Stimulated activated naive CD8-positive, alpha-beta T cell treated with anti-CD3 and anti-CD28 coated beads, Interleukin-15, amount 100 ng/mL, for 72 hours (primary cell): ENCODE data around the gene GRPEL2.

ENCODE experiments used
- ATAC-seq: fragments of 150-1000 bp; cut with Tn5 transposase; 2 replicates; pipeline ENCODE4 v1.10.0; 2021; ENCODE audit warnings: mild to moderate bottlenecking, moderate library complexity
- DNase-seq, 2 donors: peaks; one replicate each; pipeline ENCODE4 v3.0.0; 2021 to 2022
- H3K27ac Mint-ChIP-seq, 2 donors: one replicate each; pipeline ENCODE4 v1.8.0; 2022; ENCODE audit warnings: mild to moderate bottlenecking in 2 of 2, mixed read lengths in 2 of 2, moderate library complexity in 2 of 2
- H3K27me3 Mint-ChIP-seq: one replicate; pipeline ENCODE4 v1.8.0; 2022; ENCODE audit warnings: mixed read lengths
- H3K4me1 Mint-ChIP-seq: one replicate; pipeline ENCODE4 v1.8.0; 2022; ENCODE audit warnings: mild to moderate bottlenecking, mixed read lengths
- H3K4me3 Mint-ChIP-seq, 2 donors: one replicate each; pipeline ENCODE4 v1.8.0; 2022; ENCODE audit warnings: mild to moderate bottlenecking in 2 of 2, mixed read lengths in 2 of 2, moderate library complexity in 1 of 2
- H3K9me3 Mint-ChIP-seq, 2 donors: one replicate each; pipeline ENCODE4 v1.8.0; 2022; ENCODE audit warnings: mixed read lengths in 2 of 2

The GRPEL2 gene

DNA sequence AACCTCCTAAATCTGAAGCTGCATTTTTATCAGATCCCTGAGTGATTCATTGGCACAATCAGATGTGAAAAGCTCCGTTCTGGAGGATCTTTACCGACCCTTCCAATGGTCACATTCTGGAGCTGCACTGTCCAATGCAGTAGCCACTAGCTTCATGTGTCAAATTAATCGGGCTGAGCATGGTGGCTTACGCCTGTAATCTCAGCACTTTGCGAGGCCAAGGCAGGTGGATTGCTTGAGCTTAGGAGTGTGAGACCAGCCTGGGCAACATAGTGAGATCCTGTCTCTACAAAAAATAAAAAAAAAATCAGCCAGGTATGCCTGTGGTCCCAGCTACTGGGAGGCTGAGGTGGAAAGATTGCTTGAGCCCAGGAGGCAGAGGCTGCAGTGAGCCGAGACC is 30.1 kb downstream of the GRPEL2 start:
- ATAC-seq (no peak), DNase-seq (no peak)
- Mint-ChIP-seq H3K4me3 (no peak overlapping the region), H3K9me3 (no peaks in the 10 kb centered on the region), H3K4me1 (peaks cover 6% of the 10 kb centered on the region), H3K27ac (no peak overlapping the region), H3K27me3 (no peaks in the 10 kb centered on the region)

DNA sequence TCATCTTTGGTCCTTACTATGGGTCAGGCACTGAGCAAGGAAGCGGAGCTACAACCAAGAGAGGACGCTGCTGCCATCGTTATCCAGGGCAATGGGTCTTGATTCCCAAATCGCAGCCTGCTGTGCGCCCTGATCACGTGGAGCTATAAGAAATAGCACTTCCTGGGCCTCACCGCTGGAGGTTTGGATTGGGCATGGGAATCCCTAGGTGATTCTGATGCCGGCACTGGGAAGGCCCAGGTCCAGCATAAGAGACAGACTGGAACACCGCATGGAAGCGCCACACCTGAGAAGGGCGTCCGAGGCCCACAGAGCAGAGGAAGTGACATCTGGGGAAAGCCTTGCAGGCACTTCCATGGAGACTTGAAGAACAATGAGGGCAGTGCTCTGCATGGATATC is 30.8 kb downstream of the GRPEL2 start:
- DNase-seq: no peak
- no peak for ATAC-seq
- H3K27me3 Mint-ChIP-seq: no peaks in the 10 kb centered on the region
- no peaks in the 10 kb centered on the region for H3K9me3 Mint-ChIP-seq
- peaks cover 6% of the 10 kb centered on the region for H3K4me1 Mint-ChIP-seq
- H3K4me3 Mint-ChIP-seq: no peak overlapping the region
- no peak overlapping the region for H3K27ac Mint-ChIP-seq

DNA sequence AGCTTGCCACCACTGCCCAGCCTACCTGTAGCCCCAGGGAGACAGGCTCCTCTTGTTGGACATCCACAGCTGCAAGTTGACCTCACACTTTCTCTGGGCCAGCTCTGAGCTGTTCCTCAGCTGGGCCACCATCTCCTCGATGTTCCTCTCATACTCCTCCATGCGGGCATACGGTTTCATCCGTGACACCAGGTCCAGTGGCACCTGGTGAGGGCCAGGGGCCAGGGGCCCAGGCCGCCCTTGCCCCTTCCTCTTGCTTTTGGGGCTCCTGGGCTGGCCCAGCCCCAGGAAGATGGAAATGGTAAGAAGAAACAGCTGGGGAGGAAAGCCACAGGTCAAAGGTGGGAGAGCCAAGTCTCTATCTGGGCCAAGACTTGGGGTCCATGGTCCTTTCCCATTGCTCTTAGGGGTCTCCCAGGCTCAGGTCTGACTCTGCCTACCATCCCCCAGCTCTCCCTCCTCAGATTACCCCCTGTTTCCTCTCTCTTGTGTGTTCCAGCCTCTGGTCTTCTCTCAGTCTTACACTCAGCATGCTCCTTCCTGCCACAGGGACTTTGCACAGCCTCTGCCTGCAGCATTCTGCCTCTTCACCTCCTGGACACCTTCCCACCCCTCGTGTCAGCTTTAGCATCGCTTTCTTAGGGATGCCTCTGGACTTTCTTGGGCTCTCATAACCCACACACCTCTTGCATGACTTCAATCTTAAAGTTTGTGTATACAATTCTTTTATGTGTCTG is 31.6 kb downstream of the GRPEL2 start:
- Mint-ChIP-seq H3K27ac (no peak overlapping the region), H3K27me3 (no peaks in the 10 kb centered on the region), H3K4me1 (peaks cover 5% of the 10 kb centered on the region), H3K4me3 (no peak overlapping the region), H3K9me3 (no peaks in the 10 kb centered on the region)
- DNase-seq (no peak), ATAC-seq (no peak)

DNA sequence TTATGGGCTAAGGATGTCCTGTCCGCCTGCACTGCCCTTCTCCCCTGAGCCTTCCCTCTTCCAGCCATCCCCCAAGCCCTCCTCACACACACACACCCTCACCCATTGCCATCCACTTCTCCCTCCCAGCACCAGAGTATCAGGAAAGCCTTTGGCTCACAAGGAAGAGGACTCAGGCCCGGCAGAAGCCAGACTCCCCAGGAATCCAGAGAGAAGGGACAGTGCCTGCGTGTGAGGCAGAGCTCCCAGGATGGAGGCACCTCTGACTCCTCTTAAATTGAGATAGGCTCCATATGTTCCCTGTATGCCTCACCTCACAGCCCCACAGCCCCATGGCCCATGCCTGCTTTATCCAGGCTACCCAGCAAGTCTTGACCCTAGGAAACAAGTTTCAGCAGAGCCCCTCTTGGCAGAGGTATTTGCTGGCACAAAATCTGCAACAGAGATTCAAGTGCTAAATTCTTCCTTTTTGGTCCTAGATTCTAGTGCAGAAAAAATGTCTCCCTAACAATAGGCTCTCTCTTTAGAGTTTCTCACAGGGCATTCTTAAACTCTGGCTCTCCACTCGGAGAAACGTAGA is 33.0 kb downstream of the GRPEL2 start:
- peak overlapping the region in 1 of 2 donors; percentile 30 for H3K27ac Mint-ChIP-seq
- ATAC-seq (no peak), DNase-seq (no peak)
- no peak overlapping the region for H3K4me3 Mint-ChIP-seq
- H3K27me3 Mint-ChIP-seq: no peaks in the 10 kb centered on the region
- H3K4me1 Mint-ChIP-seq: peaks cover 9% of the 10 kb centered on the region
- H3K9me3 Mint-ChIP-seq: no peaks in the 10 kb centered on the region

DNA sequence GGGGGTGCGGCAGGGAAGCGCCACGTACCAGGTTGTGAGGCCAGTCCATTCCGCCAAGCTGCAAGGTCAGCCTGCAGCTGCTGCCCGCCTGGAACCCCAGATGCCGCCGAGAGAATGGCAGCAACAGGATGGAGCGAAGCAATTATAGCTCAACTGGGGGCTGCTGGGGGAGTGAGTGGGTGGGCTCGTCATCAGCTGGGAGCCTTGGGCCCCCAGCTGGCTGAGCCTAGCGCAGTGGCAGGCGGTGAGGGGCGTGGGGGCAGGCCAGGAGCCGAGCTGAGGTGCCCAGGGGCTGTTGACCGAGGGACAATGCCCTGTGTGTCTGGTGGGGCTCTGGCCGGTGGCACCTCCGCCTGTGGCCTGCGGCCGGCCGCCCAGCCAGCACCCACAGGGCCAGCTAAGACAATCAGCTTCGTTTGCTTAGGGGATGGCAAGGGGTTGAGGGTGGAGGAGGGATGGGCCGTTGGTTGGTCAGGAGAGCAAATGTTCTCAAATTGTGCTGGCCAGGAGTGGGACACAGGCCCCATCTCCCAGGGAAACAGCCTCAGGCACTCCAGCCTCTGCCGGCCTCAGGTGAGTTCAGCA is 34.0 kb downstream of the GRPEL2 start, which contains the start of gene IL17B:
IL17B (minus strand) TSS at position 116 of the 585 bp plus-strand sequence; CDS start at position 49, 67 bp downstream.
- DNase-seq (no peak), ATAC-seq (no peak)
- H3K27me3 Mint-ChIP-seq: no peaks in the 10 kb centered on the region
- no peak within 1 kb of the TSS for H3K4me3 Mint-ChIP-seq
- no peaks in the 10 kb centered on the region for H3K9me3 Mint-ChIP-seq
- peaks cover 9% of the 10 kb centered on the region for H3K4me1 Mint-ChIP-seq
- peak within 1 kb of the TSS in 1 of 2 donors; percentile 30 for H3K27ac Mint-ChIP-seq

DNA sequence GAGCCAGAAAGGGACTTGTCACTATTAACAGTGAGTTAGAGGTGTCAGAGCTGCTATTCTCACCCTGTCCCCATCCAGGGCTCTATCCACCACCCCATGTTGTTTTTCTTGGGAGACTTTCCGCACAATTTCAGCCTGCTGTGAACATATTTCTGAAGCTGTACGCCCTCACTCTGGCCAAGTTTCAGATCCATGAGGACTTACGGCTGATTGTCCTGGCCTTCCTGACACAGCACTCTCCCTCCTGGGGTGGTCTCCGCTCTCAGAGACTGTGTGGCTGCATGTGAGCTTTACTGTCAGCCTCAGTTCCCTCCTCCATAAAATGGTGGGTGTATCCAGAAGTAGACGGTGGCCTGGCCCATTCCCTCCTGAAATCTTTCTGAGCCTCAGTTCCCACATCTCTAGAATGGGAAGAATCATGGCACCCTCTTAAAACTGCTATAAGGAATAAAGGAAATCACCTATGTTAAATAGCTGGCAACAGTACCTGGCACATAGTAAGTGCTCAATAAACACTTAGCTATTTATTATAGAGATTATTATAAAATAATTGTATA is 34.6 kb downstream of the GRPEL2 start:
- Mint-ChIP-seq H3K27me3 (no peaks in the 10 kb centered on the region), H3K4me1 (peaks cover 9% of the 10 kb centered on the region), H3K9me3 (no peaks in the 10 kb centered on the region), H3K27ac (no peak overlapping the region), H3K4me3 (no peak overlapping the region)
- DNase-seq (no peak), ATAC-seq (no peak)

DNA sequence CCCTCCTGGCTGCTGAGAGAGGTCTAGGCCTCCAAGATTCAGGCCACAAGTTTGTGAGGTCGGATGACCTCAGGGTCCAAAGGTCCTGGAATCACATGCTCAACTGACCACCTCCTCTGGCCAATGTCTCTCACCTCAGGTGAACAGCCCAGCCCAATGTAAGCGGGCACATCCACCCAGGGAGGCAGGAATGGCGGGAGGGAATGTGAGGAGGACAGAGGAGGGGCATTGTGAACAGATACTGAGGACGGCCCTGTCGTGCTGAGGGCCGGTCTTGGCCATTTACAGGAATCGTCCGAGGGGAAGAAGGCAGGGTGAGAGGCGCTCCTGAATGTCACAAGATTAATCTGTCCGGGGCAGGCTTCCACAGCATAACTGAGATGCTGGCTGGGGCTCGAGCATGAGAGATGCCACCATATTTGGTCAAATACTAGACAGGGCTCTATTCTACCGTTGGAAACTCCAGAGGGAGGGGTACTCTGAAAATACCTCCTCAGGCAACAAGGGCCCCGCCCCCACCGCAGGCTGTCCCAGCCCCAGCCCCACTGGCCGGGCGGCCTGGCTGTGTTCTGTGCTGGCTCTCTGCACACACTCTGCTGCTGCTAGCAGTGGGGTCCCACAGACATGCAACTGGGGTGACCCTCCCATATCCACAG is 35.3 kb downstream of the GRPEL2 start:
- no peak overlapping the region for H3K4me3 Mint-ChIP-seq
- H3K27ac Mint-ChIP-seq: no peak overlapping the region
- peak; percentile 32 for ATAC-seq
- peaks cover 9% of the 10 kb centered on the region for H3K4me1 Mint-ChIP-seq
- H3K9me3 Mint-ChIP-seq: no peaks in the 10 kb centered on the region
- H3K27me3 Mint-ChIP-seq: no peaks in the 10 kb centered on the region
- DNase-seq: no peak

DNA sequence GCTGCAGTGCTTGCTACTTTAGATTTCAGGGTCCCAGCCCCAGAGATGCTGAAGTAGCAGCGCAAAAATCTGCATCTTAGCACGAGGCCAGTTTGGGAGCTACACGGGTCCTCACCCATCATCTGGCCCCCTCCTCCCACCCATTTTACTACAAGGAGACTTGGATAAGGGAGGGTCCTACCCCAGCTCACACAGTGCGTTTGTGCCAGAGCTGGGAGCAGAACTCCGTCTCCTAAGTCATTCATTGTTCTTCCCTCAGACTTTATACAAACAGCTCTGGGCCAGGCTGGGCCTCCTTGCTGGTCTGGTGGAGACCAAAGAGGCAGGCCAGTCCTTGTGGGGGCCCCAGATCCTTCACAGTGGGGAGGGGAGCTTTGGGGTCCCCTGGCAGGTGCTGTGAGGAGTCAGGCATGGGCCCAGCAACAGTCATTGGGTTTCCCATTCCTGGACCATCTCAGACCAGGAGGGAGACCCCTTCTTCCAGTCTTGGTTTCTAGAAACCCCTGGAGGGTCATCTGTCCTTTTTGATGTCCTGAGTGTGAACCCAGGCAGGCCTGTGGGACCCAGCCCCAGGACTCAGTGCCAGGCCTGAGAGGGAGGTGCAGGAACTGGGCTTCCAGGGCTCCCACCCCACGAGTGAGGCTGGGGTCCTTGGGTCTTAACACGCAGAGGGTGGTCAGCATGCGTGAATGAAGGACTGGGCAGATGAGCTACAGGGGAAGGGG is 36.1 kb downstream of the GRPEL2 start:
- H3K9me3 Mint-ChIP-seq: no peaks in the 10 kb centered on the region
- ATAC-seq (peak; percentile 43), DNase-seq (no peak)
- no peaks in the 10 kb centered on the region for H3K27me3 Mint-ChIP-seq
- H3K4me3 Mint-ChIP-seq: no peak overlapping the region
- H3K4me1 Mint-ChIP-seq: peaks cover 9% of the 10 kb centered on the region
- H3K27ac Mint-ChIP-seq: no peak overlapping the region

DNA sequence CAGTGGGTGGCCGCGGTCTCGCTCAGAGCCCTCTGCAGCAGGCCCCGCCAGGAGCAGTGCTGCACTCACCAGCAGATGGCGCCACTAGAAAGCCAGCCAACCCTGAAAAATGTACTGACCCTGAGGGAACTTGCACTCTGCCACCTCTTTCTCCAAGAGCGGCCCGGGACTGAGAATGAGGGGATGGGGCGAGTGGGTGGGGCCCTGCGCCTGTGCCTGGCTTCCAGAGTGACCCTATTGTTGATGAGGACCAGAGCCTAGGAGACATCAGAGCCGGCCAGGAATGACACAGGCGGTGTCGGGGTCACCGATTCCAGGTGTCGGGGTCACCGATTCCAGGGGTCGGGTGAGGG is 36.7 kb downstream of the GRPEL2 start:
- no peak overlapping the region for H3K4me3 Mint-ChIP-seq
- no peaks in the 10 kb centered on the region for H3K27me3 Mint-ChIP-seq
- H3K4me1 Mint-ChIP-seq: peaks cover 9% of the 10 kb centered on the region
- no peaks in the 10 kb centered on the region for H3K9me3 Mint-ChIP-seq
- ATAC-seq (peak; percentile 81), DNase-seq (peak; percentile 67 to 72)
- no peak overlapping the region for H3K27ac Mint-ChIP-seq

DNA sequence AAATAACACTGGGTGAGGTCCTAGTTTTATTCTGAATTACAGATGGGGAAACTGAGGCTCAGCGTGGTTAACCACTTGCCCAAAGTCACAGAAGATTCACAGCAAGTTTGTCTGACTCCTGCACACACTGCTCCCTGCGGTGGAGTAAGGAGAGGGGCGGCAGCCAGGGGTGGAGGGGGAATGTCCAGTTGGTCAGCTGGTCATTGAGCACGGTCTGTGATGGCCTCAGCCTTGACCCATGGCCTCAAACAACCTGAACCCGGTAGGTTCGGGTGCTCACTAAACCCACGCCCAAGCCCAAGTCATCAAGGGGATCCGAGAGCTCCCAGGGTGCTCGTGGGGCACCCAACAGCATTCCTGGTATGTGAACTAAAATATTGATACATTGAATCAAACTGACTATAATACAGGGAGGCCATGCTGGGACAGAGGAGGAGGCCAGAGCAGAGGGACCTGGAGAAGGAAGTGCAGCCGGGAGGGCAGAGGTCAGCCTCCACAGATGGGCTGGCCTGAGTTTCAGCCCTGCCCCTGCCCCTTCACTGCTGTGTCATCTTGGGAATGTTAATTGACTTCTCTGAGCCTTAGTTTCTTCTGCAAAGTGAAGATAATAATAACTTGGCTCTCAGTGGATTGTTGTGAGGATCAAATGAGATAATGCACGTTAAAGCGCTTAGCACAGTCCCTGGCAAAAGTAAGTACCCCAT is 37.4 kb downstream of the GRPEL2 start:
- ATAC-seq (no peak), DNase-seq (no peak)
- Mint-ChIP-seq H3K27ac (no peak overlapping the region), H3K27me3 (no peaks in the 10 kb centered on the region), H3K4me1 (peaks cover 9% of the 10 kb centered on the region), H3K4me3 (no peak overlapping the region), H3K9me3 (no peaks in the 10 kb centered on the region)

DNA sequence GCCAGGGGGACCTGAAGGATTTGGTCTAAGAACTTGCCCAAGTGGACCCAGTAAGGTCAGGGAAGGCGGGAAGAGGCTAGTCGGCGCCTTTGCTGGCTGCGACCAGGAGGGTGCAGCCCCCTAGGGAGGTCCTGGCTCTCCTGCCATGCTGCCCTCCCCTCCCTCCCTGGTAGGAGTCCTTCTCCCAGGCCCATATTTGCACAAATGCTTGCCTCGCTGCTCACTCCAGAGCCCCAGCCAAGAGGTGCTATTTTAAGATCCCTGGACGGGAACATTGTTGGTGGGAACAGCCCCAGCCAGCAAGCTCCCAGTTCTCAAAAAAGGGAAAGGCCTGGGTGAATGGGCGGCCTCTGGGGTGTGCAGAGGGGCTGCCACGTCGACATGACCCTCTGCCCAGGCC is 38.1 kb downstream of the GRPEL2 start:
- no peak overlapping the region for H3K27ac Mint-ChIP-seq
- ATAC-seq (no peak), DNase-seq (no peak)
- no peaks in the 10 kb centered on the region for H3K27me3 Mint-ChIP-seq
- H3K4me1 Mint-ChIP-seq: peaks cover 9% of the 10 kb centered on the region
- peaks cover 0 to 4% of the 10 kb centered on the region in 2 donors for H3K9me3 Mint-ChIP-seq
- H3K4me3 Mint-ChIP-seq: no peak overlapping the region

DNA sequence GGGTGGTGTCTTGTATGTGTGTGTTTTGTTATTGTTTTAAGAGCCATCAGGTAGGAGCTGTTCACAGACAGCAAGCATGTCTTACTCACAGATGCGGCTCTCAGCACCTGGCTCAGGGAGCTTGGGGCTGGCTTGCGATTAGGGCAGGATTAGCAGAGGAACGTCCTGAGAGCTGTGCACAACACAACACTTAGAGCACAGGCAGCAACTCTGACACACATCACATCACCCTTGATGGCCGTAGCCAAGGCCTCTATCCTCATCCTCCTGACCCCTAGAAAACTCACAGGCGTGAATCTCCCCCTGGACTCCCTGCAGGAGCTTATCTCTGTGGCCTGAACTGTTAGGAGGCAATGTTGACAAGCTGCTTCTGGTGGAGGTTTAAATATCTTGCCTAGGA is 40.9 kb downstream of the GRPEL2 start:
- Mint-ChIP-seq H3K27ac (no peak overlapping the region), H3K4me3 (no peak overlapping the region), H3K27me3 (no peaks in the 10 kb centered on the region), H3K4me1 (peaks cover 9% of the 10 kb centered on the region), H3K9me3 (peaks cover 0 to 6% of the 10 kb centered on the region in 2 donors)
- DNase-seq: no peak
- no peak for ATAC-seq

DNA sequence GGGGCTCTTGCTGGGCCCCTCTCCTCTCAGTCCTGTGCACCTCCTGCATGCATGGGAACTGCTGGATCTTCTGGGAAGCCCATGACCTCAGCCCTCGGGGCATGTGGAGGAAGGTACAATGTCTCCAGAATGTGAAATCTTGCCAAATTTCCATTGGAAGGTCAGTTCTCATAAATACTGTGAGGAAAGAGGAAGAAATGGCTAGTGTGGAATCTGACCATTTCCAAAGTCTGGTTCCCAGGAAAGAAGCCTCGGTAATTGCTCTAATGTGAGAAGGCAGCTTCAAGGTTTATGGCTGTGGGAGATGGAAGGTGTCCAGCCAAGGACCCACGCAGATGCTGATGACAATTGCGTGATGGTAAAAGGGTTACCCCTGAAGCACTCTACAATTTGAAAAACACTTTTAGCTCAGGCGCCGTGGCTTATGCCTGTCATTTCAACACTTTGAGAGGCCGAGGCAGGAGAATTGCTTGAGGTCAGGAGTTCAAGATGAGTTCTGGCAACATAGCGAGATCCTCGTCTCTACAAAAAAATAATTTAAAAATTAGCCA is 41.9 kb downstream of the GRPEL2 start:
- Mint-ChIP-seq H3K27ac (no peak overlapping the region), H3K4me1 (peaks cover under 1% of the 10 kb centered on the region), H3K9me3 (peaks cover 0 to 6% of the 10 kb centered on the region in 2 donors), H3K4me3 (no peak overlapping the region), H3K27me3 (no peaks in the 10 kb centered on the region)
- ATAC-seq: no peak
- no peak for DNase-seq

DNA sequence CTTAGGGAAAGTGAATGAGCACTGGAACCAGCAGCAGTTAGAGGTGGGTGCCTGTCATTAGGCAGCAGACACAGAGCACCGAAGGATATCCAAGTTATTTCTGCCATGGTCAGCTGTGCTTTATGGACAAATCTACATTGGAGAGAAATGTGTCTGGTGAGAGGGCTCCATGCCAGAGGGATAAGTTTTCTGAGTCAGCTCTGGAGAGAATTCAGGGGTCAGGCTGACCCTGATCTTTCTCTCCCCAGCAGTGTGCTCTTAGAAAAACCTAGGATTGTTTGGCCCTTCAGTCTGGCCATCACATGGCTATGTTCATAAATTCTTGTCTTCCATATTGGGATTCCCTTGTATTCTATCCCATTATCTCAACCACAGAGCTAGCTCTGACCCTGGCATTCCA is 42.7 kb downstream of the GRPEL2 start:
- DNase-seq (no peak), ATAC-seq (no peak)
- no peak overlapping the region for H3K4me3 Mint-ChIP-seq
- H3K4me1 Mint-ChIP-seq: no peaks in the 10 kb centered on the region
- H3K9me3 Mint-ChIP-seq: peaks cover 0 to 6% of the 10 kb centered on the region in 2 donors
- peak overlapping the region in 1 of 2 donors; percentile 16 for H3K27ac Mint-ChIP-seq
- H3K27me3 Mint-ChIP-seq: no peaks in the 10 kb centered on the region
